Adipose tissue (tissue), 3 donors: ENCODE data around the gene WBP2NL. TPM values are rescaled to one million over a fixed set of nuclear protein-coding genes. Genes with fewer than 3 reads are reported as not detected.
"Not testable (repeated sequence)": the region's sequence is repeated elsewhere in the genome, so short reads cannot be mapped to it uniquely, and the experiment has no call there.

Experiments
- H3K27ac ChIP-seq: one replicate; pipeline ENCODE4 v1.5.1; 2013; ENCODE audit warnings: low read depth, low read length
- WGBS, 3 donors: extraction: QIAGEN DNeasy Blood & Tissue Kit; methylation state at CpG; one replicate each; pipeline ENCODE4 v1.1.7; 2013; 5-methylcytosine and 5-hydroxymethylcytosine counted together
- polyA plus RNA-seq, 3 donors: library from polyadenylated mRNA; stranded (reverse); fragments of 200-250 nt; gene quantifications; one replicate each; pipeline ENCODE4 v1.2.3, GENCODE V29; 2013
- donor health status: healthy with polysubstance abuse.
- donor health status: Bipolar disorder and iron deficiency.
- donor health status: healthy.

Gene WBP2NL, protein sequence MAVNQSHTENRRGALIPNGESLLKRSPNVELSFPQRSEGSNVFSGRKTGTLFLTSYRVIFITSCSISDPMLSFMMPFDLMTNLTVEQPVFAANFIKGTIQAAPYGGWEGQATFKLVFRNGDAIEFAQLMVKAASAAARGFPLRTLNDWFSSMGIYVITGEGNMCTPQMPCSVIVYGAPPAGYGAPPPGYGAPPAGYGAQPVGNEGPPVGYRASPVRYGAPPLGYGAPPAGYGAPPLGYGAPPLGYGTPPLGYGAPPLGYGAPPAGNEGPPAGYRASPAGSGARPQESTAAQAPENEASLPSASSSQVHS
- polyA plus RNA-seq: 1 to 10 TPM in 1 of 3 donors, under 1 TPM in 2; 0.18 to 1.1 (median 0.45) TPM

DNA sequence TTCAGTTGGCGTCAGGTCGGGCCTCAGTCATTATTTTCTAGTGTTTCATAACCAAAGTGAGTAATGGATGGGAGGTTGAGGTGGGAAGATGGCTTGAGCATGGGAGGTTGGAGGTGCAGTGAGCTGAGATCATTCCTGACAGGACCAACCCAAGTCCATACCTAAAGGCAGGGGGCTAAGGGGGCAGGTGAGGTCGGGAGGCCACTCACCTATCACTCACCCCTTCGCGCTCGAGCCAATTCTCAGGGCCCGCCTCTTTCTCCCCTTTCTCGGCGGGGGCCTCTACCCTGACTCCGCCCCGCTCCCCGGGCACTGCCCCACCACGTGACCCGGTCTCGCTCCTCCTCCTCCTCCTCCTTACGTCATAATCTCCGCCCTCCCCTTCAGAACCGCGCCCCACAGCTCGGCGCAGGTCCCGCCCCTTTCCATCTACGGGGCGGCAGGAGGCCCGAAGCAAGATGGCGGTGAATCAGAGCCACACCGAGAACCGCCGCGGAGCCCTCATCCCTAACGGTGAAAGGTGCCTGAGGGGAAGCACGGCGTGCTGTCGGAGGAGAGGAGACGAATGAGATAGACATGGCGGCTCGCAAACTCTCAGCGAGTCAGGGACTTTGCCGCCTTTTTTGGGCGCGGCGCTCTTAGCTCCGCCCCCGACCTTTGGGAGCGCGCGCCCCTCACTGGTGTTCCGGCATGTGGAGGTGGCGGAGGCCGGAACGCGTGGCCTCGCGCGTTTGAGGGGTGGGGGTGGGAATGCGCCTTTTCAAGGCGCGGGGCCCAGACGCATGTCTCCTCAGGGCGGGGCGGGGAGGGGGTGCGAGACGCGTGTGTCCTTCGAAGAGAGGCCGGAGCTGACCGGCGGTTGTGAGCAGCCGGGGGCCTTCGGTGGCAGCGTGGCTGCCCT is at the start of gene WBP2NL:
Gene WBP2NL, plus strand, starts transcription at position 428 of the 901 bp plus-strand sequence. Its CDS starts 31 bp downstream, at position 459.
- WGBS, 3 donors: 28 to 33% (median 33%) methylated on average over 60 to 71 of the region's 71 CpGs
- H3K27ac ChIP-seq: no peak within 1 kb of the TSS

DNA sequence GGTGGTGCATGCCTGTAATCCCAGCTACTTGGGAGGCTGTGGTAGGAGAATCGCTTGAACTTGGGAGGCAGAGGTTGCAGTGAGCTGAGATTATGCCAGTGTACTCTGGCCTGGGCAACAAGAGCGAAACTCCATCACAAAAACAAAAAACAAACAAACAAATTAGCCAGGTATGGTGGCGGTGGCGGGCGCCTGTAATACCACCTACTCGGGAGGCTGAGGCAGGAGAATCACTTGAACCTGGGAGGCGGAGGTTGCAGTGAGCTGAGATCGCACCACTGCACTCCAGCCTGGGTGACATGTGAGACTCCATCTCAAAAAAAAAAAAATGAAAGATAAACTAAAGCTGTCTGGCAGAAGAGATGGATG is 49.7 kb upstream of the WBP2NL start:
- not testable (repeated sequence) for H3K27ac ChIP-seq
- 83 to 94% (median 84%) methylated on average over 8 of the region's 8 CpGs for WGBS, 3 donors

DNA sequence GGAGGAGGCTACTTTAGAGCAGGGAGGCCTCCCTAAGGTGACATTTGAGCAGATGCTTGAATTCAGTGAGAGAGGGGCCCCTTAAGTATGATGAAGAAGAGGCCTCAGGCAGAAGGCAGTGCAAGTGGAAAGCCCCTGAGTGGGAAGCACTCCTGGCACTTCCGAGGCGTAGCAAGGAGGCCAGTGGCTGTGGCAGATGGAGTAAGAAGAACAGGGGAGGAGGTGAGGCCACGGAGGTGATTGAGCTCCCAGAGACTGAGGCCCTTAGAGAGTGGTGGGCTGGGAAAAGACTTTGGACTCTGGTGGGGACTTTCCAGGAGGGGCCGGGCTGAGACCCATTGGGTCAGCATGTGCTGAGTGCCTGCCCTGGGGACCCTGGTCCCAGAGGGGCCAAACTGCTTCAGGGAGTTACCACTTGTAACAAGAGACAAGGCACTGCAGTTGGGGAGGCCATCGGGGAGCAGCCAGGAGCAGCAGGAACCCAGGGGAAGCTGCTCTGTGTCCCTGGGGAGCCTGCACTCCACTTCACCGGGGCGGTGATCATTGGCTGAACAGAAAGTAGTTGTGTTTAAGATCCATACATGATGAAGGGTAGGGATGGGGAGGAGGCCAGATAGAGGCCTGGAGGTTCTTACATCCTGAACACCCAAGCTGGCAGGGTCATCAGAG is 49.2 kb upstream of the WBP2NL start:
- WGBS, 3 donors: 88 to 92% (median 90%) methylated on average over 7 of the region's 7 CpGs
- no peak overlapping the region for H3K27ac ChIP-seq

DNA sequence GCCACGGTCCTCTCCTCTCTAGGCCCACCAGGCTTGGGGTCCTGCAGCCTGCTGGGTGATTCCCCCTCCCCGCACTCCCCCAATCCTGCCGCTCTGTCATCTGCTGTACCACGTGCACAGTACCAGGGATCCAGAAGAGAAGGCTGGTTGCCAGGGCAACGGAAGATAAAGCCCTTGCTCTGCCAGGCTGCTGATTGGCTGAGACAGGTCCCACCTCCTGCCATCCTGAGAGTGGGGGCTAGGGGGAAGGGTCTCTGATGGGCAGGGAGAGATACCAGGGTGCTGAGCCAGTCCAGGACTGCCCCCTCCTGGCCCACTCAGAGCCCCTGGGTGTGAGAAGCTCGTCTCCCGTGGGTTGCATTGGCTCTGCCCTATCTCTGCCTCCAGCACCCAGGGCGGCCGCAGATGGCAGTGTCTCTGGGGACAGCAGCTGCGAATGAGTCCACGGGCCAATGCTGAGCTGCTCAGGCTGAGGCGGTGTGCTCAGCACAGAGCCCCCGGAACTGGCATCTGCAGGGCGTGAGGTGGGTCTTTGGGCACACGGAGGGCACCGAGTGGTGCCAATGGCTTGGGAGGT is 46.6 kb upstream of the WBP2NL start, which contains the start of gene SMIM45:
Gene SMIM45, plus strand, starts transcription at position 253 of the 577 bp plus-strand sequence.
- H3K27ac ChIP-seq: no peak within 1 kb of the TSS
- WGBS, 3 donors: 49 to 72% (median 72%) methylated on average over 15 to 16 of the region's 16 CpGs

DNA sequence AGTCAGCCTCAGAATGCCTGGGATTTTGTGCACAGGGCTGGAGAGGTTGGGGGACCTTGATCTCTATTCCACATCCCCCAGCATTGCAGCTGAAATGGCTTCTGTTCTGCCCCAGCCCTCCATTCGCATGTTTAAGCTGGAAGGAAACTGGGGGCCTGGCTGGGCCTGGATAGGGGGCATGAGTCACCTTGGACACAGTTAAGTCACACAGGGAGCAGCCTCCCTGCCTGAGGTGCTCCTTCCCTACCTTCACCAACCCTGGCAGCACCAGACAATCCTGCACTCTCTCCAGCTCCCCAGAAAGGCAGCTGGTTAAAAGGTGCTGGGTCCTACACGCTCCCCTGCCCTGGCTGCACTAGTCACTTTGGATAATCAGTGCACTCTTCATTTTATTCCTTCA is 45.9 kb upstream of the WBP2NL start:
- H3K27ac ChIP-seq: no peak overlapping the region
- WGBS, 3 donors: 88 to 91% (median 90%) methylated on average over 2 of the region's 2 CpGs

DNA sequence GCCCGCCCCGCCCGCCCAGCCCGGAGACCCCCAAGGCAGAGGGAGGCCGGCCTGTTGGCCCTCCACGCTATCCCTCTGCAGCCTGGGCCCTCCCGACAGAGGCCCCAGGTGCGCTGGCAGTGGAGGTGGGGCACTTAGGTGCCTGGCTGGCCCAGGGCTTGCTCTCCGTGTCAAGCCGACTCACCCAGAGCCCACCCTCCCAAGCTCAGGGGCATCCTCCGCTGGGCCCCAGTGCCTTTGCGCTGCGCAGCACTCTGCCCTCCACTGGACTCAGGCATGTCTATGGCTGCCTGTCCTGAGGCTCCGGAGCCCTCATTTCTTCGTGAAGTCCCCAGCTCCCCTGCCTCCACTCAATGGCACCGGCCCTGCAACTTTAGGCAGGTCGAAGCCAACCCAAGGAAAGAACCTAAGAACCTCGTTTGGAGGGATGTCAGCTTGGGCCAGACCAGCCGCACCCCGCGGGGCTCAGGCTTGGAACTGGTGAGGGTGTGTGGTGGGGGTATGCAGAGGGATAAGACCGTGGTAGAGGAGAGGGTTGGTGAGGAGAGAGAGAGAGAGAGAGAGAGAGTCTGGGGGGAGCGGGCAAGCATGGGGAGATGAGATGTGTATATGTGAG is 40.5 kb upstream of the WBP2NL start:
- WGBS, 3 donors: 45 to 68% (median 55%) methylated on average over 16 to 23 of the region's 23 CpGs

DNA sequence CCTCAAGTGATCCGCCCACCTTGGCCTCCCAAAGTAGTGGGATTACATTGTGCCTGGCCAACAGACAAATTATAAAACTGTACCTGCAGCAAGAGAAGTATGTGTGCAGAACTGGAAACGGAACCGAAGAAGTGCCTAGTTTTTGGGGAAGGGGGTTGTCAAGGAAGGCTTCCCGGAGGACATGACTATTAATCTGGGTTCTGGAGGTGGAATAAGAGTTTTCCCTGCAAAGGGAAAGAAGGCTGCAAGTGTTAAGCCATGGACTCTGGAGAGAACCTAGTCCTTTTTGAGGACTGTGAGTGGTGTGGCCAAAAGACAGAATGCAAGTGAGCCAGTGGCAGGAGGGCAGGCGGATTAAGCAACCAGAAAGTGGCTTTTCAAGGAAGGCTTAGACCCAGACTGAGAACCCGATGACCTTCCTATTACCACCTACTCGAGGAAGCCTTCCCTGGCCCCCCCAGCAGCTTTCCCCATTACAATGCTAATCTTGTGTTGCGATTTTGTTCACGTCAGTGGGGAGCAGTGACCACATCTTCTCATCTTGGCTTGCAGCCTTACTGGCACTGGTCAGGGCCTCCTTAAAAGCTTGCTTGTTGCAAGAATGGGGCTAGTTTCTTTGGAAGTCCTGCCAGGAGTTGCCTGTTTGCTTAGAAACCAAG is 35.0 kb upstream of the WBP2NL start:
- WGBS, 3 donors: 65 to 69% (median 66%) methylated on average over 9 of the region's 9 CpGs
- no peak overlapping the region for H3K27ac ChIP-seq

More for the DNA sequence above, 40.5 kb upstream of the WBP2NL start:
- H3K27ac ChIP-seq: no peak overlapping the region

DNA sequence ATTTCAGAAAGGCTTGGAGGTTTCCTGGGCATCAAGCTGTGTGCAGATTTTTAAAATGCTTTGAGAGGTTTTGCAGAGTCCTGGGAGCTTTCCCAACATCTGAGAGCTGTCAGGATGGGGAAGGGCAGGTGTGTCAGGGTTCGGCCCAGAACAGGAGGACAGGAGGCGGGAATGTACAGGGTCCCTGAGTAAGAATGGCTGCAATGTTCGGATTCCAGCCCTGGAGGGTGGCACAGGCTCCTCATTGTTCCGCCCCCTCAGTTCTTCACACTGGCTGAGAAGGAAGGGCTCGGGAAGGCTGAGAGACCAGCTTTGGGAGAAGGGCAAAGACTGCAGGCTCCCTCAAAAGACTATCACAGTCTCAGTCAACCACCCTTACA is 34.5 kb upstream of the WBP2NL start:
- no peak overlapping the region for H3K27ac ChIP-seq
- WGBS, 3 donors: 73 to 88% (median 74%) methylated on average over 5 of the region's 5 CpGs

DNA sequence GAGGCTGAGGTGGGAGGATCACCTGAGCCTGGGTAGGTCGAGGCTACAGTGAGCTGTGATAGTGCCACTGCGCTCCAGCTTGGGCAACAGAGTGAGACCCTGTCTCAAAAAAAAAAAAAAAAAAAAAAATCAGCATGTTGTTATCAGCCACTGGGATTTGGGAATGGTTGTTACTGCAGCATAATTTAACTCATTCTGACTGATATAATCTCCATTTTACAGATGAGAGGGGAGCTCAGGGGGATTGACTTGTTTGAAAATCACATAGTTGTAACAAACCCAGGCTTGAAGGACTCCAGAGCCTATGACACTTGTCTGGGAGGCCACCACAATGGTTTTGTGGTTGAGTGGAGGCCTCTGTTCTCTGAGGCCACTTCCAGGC is 32.4 kb upstream of the WBP2NL start:
- H3K27ac ChIP-seq: no peak overlapping the region
- 96 to 100% (median 96%) methylated on average over 2 of the region's 2 CpGs for WGBS, 3 donors

DNA sequence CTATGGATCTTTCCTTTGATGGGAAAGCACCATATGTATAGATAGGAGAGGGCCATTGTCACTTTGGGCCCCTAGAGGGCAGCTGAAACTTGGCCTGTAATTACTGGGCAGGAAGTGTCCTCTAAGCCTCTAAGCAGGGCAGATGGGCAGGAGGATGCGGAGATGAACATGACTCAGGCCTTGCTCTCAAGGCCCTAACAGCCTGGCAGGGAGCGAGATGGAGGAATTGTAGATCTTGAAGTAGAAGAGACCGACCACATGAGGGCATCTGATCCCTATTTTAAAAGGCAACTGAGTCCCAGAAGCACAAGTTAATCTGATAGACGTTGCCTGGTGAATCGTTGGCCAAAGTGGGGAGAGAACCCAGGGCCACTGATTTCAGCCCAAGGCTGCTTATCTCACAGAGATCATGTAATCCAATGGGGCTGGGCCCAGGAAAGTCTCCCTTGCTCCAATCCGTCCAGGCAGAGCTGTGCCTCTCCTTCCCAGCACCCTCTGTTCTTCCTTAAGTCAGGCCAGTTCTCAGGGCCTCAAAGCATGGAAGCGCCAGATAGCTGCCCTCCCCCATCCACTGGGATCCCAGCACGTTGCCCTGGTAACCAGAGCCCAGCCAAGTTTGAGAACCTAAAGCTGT is 31.9 kb upstream of the WBP2NL start:
- H3K27ac ChIP-seq: no peak overlapping the region
- WGBS, 3 donors: 34 to 51% (median 41%) methylated on average over 8 of the region's 8 CpGs

DNA sequence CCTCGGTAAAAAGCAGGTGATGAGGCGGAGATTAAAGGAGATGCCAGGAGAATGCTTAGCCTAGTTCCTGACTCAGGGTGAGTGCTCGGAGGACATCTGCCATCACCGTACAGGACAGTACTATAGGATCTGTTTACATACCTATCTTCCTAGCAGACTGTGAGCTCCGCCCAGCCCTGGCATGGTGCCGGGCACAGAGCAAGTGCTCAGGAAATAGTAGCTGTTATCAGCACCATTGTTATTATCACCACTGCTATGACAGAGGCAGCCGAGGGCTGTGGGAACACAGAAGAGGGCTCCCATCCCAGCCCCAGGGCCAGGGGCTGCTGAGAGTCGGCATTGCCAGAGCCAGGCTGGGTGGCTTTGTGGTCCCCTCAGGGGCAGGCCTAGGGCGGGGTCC is 30.0 kb upstream of the WBP2NL start:
- WGBS, 3 donors: 56 to 58% (median 57%) methylated on average over 9 of the region's 9 CpGs

DNA sequence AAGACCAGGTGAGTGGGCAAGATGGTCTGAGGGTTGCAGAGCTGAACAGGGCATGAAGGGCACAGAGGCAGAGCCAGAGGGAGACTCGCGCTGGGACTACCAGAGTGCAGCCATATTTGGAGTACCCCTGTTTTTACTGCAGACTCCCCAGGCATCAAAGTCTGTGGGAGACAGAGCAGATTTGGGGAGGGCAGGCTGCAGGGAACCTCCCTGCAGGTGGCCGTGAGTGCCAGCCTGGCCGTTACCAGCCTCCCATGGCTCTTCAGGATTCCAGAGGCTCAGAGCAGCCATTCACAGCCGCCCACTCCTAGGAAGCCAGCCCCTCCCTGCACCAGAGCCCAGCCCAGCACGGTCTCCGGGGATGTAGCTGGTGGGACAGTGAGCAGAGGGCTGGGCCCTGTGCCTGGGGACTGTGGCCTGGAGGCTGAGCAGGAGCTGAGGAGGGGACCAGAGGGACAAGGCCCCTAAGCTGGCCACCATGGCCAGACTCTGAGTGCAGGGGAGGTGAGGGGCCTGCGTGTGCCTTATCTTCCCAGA is 29.4 kb upstream of the WBP2NL start, which contains the start of gene SEPTIN3:
Gene SEPTIN3, plus strand, starts transcription at position 334 of the 537 bp plus-strand sequence. CDS start 2,050 bp downstream, outside the sequence.
- 70 to 72% (median 71%) methylated on average over 8 of the region's 8 CpGs for WGBS, 3 donors
- no peak within 1 kb of the TSS for H3K27ac ChIP-seq

More for the DNA sequence above, 30.0 kb upstream of the WBP2NL start:
- H3K27ac ChIP-seq: no peak overlapping the region

DNA sequence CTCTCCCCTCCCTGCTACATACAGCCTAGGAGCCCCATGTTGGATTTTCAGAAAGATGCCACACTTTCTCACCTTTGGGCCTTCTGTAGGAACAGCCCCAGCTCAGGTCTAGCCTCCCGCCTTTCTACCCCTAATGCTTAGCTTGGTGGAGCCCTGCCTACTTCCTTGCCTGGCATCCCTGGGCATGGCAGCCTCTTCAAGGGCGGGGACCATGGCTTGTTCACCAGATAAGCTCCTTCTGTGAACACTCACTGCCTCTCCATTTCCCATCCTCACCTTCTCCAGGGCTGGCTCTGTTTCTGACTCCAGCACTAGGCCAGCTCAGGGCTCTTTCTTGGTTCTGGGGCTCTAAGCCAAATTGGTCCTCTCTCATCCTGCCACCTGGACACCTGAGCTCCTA is 28.0 kb upstream of the WBP2NL start:
- WGBS, 3 donors: 87 to 94% (median 90%) methylated on average over 2 of the region's 2 CpGs

DNA sequence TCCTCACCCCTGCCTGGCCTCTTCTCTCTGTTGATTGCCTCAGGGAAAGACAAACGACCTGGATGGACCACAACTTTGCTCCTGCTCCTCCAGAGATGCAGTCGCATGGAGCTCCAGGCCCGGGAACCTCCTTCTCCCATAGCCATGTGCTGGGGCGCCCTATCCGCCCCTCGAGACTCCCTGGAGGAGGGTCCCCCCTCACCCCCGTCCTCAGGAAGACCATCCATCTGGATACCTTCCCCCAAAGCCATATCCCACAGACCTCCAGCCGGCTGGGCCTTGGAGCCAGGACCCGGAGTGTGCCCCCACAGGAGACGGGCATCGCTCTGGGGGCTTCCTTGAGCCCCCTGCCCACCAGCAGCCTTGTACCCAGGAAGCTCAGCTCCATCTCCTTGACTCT is 27.2 kb upstream of the WBP2NL start:
- WGBS, 3 donors: 74 to 83% (median 80%) methylated on average over 11 of the region's 11 CpGs
- H3K27ac ChIP-seq: no peak overlapping the region

More for the DNA sequence above, 28.0 kb upstream of the WBP2NL start:
- no peak overlapping the region for H3K27ac ChIP-seq

DNA sequence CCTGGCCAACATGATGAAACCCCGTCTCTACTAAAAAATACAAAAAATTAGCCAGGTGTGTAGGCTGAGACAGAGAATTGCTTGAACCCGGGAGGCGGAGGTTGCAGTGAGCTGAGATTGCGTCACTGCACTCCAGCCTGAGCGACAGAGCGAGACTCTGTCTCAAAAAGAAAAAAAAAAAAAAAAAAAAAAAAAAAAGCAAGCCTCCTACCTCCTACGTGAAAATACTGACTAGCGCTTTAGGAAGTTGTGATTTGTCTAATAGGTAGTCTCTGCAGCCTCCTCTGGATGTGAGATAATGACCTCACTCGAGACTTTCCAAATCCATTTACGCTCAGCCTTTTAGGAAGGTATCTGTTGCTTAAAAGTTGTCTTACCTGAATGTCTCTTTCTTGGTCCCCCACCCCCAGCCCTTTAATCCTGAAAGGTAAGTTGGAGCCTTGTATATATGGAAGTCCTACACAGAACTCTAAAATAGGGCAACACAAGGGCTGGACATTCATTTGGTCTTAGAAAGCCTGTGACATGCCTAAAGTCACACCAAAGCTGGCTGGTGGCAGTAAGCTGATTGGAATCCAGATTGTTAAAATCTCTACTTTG is 23.8 kb upstream of the WBP2NL start:
- WGBS, 3 donors: 63 to 65% (median 64%) methylated on average over 10 of the region's 10 CpGs

DNA sequence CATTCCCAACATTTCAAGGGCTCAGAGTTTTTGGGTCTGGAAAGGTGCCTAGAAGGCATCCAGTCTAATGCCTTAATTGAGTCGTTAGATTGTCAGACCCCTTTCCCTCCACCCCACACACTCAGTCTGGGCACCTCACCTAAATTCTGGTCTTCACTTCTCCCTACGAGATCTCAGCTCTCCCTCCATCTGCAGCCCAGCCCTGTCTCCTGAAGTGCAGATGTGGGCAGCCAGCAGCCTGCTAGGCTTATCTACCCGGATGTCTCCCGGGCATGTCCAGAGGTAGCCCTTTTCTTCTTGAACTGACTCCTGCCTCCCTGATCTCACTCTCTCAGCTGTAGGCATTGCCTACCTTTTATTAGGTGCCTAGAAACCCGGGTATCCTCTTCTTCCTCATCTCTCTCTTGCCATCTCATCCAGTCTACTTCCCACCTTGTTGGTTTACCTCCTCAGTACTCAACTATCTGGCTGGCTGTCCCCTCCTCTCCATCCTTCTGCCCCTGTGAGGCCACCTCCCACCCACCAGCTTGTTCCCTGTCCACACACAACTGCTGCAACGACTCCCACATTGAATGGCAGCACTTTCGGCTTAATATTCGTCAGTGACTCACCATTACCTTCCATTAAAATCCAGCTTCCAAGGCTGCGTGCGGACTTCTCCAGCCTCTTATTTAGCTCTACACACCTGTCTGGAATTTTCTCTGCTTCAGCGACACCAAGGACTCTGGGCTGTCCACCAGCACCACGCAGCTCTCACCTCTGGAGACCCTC is 23.1 kb upstream of the WBP2NL start:
- 62 to 73% (median 68%) methylated on average over 12 of the region's 12 CpGs for WGBS, 3 donors
- H3K27ac ChIP-seq: no peak overlapping the region

More for the DNA sequence above, 23.8 kb upstream of the WBP2NL start:
- no peak overlapping the region for H3K27ac ChIP-seq
